HG03442 (cell line): Measurements from ENCODE around the gene BAG3.
"Not testable (repeated sequence)": the region's sequence is repeated elsewhere in the genome, so short reads cannot be mapped to it uniquely, and the experiment has no call there.

ENCODE experiments used
- ATAC-seq: cut with Tn5 transposase; IDR thresholded peaks from one replicate; pipeline ENCODE4 v1.9.1; 2021; ENCODE audit warnings: mild to moderate bottlenecking, moderate library complexity; ENCODE audit not compliant: unreplicated experiment

BAG3 gene

DNA sequence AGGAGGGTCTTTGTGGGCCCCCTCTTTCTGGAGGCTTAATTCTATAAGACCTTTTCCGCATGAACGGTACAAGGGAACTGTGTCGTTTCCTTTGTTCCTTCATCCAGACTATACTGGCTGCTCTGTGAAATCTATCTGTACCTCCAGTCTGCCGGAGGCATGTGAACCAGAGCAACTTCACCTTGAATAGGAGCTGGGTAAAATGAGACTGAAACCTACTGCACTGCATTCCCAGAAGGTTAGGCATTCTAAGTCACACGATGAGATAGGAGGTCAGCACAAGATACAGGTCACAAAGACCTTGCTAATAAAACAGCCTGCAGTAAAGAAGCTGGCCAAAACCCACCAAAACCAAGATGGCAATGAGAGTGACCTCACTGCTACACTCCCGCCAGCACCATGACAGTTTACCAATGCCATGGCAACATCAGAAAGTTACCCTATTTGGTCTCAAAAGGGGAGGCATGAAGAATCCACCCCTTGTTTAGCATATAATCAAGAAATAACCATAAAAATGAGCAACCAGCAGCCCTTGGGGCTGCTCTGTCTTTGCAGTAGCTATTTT, 37.9 kb downstream of the BAG3 start:
- ATAC-seq = no peak

DNA sequence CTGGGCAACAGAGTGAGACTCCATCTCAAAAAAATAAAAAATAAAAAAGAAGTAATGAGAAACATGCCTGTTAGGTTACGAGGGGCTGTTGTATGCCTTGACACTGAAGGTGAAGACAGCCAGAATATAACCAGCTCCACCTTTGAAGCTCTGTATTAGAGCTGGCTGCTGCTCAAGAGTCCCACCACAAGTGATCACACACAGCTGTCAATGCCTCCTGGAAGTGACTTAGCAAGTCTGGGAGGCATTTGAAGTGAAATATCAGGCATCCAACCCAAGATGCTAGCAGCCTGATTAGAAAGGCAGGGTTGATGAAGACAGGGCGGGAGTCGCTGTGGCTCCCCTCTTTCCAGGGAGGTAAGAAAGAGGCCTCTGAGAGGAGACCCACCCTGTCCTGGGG, 40.5 kb downstream of the BAG3 start:
- no peak for ATAC-seq

DNA sequence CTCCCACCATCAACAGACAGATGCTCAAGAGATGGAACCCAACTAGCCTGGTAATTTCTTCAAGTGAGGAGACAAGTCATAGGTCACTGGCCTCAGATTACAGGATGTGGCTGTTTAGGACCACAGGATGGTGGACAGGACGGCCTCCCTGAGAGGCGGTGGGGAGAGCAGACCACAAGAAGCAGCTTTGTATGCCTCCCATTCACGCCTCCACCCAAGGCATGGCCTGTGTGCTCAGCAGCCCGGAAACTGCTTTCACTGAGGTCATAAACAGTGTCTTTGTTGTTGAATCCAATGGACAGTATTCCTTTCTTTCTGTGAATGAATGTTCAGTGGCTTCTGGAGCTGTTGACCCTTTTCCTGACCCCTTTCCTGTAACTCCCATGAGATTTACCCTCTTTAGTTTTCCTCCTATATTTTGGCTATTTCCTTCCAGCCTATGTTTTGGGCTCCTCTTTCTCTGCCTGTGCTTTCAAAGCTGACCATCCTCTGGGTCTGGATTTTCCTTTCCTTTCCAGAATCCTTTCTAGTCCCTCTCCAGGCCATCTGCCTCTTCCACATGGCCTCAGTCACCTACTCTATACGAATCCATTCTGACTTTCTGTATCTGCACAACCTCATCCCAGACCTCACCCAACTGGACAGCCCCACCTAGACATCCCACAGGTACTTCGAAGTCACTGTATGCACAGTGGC, 42.2 kb downstream of the BAG3 start:
- peak; percentile 49 for ATAC-seq

DNA sequence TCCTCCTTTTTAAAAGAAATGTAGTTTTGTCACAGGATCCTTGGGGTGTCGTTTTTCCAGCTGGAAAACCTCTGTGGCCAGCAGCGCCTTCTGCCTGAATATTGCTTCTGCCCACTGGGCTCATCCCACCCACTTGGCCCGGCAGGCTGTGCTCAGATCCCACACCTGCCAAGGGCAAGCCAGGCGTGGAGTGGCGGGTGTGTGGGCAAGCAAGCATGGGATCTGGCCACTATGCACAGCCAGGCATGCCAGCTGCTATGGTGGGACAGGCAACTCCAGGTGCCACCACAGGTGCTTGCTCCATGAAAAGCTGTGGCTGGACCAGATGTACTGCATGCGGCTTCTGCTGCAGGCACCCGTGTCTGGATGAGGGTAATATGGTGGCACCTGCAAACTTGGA, 43.4 kb downstream of the BAG3 start:
- ATAC-seq = no peak

DNA sequence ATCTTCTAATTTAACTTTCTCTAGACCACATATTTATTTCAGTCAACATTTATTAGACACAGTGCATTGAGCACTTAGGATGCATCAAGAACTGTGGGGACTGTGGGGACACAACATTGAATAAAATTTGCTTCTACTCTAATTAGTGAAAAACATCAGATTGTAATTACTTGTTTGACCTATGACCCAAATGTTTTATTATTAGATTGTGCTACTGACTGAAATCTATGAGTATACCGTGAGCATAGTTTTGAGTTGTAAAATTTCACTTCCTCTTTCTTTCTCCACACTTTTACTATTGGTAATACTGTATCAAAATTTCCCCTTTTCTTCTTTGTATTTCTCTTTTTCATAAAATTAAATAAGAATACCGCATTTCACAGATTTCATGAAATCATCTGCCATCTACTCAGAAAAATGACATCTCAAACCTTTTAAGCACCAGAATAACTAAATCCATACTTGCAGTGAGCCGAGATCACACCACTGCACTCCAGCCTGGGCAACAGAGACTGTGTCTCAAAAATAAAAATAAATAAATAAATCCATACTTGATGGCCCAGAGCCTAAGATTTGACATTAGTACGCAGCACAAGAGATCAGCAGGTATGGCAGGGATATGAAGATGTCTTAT, 49.3 kb downstream of the BAG3 start:
- peak; percentile 54 for ATAC-seq

DNA sequence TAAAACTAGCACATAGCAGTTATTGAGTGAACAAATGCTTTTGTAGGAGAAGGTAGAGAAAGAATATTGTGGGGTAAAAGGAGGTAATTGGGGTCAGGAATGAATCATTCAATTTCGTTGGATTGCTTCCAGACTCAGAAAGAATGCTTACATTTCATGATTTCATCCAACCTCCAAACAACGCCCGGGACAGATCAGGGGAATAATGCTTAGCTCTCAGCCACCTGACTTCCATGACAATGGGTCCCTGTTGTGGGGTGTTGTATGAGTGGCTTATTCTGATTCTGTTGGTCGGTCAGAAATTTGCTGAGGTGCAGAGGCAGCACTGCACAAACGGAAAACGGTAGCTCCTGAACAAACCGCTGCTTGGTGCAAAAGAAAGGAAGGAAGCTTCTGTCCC, 50.7 kb downstream of the BAG3 start:
- no peak for ATAC-seq

DNA sequence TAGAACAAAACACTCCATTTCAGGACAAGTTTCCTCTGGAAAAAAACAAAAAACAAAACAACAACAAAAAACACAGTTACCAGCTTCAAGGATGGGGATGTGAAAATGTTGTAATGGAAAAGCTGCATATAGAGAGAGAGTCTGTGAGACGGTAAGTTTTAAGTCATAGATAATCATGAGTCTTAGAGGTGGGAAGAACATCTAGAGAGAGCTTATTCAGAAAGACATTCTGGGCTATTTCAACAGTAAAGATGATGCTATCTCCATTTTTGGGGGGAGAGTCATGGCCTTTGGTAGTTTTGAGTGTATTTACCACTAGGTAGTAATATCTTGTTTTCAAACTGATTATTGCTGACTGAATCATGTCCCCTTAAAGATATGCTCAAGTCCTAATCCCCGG, 51.4 kb downstream of the BAG3 start:
- no peak for ATAC-seq

DNA sequence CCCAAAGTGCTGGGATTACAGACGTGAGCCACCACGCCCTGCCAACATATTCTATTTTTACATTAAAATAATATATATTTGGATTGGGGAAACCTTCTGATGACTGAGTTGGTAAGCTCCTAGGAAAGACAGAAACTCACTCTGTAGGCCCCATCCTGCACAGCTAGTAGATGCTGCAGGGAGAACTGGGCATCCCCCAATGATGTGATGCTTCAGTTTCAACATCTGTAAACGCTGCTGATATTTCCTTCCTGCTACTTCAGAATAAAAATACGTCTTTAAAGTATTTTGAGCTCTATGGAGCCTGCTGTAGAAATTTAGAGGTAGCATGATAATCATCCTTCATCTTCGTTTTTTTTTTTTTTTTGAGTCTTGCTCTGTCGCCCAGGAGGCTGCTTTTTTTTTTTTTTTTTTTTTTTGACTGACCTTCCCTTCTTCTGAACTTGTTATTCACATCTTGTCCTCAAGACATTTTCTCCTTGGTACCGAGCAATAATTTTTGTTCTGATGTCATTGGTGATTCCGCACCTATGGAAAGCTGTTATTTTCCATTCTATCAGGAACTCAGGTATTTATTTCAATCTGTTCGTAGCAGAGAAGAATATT, 52.8 kb downstream of the BAG3 start:
- ATAC-seq = no peak

DNA sequence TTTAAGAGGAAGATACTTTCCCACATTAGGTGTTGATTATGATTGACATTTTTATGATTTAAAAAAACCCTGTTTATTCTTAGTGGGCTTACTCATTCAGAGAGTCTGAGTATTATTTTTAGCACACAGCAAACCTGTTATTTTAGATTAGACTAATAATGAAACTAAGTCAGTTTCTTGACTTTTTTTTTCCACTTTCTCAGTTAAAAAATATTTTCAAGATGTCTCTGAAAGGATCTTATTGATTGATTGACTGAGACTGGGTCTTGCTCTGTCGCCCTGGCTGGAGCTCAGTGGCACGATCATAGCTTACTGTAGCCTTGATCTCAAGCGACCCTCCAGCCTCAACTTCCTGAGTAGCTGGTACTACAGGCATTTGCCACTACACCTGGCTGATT, 54.3 kb downstream of the BAG3 start:
- ATAC-seq = peak; percentile 40

DNA sequence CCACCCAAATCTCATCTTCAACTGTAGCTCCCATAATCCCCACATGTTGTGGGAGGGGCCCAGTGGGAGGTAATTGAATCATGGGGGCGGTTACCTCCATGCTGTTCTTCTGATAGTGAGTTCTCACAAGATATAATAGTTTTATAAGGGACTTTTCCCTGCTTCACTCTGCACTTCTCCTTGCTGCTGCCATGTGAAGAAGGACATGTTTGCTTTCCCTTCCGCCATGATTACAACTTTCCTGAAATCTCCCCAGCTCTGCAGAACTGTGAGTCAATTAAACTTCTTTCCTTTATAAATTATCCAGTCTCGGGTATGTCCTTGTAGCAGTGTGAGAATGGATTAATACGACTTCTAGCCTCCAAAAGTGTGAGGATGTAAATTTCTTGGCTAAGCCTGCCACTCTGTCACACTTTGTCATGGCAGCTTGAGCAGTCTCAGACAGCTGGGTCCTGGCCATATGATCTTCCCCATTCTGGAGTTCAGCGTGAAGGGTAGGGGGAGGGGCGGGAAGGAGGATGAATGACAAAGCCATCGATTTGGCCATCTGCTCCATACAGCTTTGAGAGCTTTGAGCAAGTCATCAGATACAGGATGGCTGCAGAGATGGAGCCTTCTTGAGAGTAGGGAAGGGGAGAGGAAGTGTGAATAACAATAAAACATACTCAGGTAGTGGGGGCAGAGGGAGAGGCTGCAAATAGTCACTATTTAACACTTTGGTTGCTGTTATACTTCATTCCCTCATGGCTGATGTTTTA, 55.5 kb downstream of the BAG3 start:
- ATAC-seq = no peak

DNA sequence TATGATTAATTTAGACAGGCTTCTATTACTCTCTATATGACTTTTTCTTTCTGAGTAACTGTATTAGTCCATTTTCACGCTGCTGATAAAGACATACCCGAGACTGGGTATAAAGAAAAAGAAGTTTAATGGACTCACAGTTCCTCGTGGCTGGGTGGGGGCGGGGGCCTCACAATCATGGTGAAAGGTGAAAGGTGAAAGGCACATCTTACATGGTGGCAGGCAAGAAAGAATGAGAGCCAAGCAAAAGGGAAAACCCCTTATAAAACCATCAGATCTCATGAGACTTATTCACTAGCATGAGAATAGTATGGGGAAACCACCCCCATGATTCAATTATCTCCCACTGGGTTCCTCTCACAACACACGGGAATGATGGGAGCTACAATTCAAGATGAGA, 56.2 kb downstream of the BAG3 start:
- not testable (repeated sequence) for ATAC-seq

DNA sequence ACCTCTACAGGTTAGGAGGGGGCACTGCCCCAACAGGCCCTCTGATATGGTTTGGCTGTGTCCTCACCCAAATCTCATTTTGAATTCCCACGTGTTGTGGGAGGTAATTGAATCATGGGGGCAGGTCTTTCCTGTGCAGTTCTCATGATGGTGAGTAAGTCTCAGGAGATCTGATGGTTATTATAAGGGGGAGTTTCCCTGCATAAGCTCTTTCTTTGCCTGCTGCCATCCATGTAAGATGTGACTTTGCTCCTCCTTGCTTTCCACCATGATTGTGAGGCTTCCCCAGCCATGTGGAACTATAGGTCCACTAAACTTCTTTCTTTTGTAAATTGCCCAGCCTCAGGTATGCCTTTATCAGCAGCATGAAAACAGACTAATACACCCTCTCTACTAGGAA, 59.8 kb downstream of the BAG3 start:
- ATAC-seq = not testable (repeated sequence)

DNA sequence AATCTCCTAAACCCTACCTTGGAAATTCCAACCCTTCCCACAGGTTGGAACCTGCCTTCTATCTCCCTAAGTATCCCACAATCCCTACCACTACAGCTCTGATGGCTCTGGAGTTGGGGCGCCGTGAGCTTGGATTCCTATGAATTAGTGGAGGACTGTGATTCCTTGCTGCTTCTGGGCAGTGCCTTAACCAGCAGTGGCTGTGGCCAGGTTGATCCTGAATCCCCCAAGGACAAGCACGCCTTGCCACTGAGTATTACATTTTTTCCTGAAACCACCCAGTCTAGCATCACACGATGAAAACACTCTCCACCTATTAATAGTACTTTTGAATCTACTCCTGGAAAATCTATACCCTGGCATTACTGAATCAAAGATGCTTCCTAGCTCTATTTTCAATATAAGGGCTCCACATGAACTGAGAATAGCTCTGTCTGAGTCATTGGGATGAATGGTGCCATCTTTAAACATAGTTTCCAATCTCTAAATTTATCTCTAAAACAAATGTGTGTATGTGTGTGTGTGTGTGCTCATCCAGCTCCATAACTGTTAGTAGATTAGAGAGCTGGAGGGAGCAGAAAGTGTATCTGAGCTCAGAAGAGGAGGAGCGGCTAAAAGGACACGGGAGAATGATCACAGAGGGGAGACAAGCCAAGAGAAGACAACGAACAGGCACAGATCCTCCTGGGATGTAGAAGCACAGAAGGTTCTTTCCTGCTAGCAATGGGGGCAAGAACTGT, 62.7 kb downstream of the BAG3 start:
- no peak for ATAC-seq

DNA sequence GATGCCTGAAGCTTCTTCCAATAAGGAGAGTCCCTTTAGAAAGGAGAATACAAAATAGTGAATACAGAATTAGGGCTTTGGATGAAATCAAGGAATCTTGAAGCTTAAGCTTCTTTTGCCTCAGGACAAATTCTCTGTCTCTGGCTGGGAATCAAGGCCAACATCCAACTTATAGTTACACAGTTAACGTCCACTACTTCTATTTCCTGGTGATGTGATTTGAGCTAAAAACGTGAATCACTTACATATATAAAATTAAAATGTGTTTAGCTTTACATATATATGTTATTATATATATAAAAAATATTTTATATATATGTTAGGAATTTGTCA, 63.3 kb downstream of the BAG3 start:
- ATAC-seq = no peak

DNA sequence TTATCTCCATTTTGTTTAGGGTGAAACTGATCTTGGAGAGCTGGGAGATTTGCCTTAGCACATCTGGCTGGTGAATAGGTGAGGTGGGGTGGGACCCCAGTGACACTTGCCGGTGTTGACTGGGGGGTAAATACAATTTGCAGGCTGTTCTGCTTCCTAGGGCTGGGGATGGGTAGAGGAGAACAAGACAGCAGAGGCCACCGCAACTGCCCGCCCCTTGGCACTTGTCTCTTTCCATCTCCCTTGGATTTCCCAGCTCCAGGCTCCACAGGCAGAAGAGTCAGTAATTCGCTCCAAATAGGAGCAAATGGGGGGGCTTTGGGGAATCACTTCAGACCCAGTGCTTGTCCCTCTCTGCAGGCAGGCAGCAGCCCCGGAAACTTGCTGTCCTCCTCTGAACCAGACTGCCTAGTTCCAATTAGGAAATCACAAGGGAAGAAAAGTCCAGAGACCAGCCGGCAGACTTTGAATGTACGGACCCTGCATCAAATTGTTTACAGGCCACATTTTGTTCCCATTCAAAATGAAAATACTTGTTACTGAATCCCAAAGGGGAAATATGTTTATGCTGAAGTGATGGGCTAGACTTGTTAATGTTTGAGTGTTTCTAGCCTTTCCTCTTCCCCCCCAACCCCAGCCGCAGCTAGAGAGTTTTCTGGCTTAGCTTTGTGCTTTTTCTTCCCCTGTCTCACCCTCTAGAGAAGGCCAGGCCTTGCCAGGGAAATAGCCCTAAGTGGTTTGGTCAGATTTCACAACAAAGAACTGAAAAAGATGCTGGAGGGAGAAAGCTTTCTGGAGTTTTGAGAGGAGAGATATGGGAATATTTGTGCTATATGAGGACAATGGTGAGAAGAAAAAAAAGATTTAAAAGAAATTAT, 64.7 kb downstream of the BAG3 start:
- ATAC-seq = no peak

DNA sequence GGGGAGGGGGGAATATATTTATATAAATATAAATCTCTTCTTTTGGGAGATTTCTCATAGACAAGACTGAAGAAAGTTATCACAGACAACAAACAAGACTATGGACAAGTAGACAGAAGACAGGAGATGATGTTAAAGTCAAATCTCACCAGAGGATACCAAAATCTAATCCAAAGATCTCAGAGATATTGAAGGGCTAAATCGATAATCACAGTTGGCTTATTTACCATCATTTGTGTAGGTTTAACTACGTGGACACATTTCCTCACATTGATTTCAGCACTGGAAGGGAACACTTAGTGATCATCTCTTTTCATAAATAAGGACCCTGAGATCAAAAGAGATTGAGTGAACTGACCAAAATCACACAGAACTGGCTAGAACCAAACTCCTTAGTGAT, 72.0 kb downstream of the BAG3 start:
- no peak for ATAC-seq

DNA sequence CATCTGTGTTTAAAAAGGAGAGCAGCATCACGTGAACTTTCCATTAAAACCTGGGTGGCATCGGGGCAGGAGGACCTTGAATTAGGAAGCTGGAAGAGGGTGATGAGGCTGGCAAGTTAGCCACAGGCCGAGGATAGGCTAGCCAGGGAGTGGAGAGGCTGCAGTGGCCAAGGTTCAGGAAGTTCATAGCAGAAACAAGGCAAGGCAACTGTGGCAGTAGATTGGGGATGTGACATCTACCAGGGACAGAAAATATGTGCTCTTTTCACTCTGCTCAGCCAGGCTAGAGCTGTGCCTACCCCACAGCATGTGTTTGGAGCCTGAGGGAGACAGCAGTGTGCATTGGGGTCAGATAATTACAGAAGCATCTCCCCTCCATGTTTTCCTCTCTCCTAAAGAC, 72.4 kb downstream of the BAG3 start:
- no peak for ATAC-seq

DNA sequence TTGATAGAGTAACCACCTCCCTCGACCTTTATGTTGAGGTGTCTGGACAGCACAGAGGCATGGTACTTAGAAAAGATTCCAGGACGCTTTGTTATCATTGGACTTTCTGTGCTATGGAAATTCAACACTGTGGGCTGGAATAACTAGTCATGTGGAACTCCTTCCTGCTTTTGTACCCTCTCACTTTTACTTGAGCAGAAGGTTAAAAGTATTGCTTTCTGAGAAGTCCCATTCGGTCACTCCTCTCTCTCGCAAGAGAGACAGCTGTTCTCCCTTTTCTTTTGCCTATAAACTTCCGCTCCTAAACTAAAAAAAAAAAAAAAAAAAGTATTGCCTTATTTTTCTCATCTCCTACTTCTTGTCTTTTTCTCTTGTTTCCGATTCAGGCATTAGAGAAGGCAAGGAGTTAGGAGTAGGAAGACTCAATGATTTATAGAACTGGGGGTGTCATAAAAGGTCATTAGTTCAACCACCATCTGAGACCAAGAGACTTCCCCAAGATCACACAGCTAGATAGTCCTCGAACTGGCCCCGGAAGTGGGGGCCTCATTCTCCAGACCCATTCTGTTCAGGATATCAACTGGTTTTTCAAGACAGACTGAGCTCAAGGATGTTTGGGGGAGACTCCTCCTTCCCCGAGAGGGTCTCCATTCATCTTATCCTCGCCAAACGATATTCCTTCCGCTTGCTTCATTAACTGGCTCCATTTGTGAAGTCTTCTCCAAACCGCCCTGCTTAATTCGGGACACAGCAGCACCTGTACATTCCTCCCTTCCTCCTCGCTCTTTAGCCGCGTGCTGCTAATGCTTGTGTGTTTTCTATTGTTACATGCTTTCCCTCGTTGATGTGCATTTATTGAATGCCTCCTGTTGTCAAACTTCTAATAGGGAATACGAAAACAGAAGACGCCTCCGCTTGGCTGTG, 73.7 kb downstream of the BAG3 start:
- no peak for ATAC-seq

DNA sequence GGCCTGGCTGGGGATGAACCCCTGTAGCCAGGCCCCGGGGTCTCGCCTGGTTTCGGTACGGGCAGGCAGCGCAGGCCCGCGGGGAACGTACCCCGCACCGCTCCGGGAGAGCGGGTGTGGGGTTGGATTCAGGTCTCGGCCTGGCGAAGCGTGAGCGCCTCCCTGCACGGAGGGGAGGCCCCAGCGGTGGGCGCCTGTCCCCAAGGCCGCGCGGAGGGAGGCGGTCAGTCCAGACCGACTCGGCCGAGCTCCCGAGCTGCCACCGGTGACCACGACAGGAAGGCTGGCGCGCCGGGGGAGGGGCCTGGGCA, 74.3 kb downstream of the BAG3 start:
- no peak for ATAC-seq
